Measurements from ENCODE around the gene ANKRD11.

The ANKRD11 gene

GRCh38 chr16:89490439-89491237 is at the start of gene ANKRD11:
Gene ANKRD11 (minus strand): TSS chr16:89490561. CDS start chr16:89317019, 173,542 bp downstream.
- DNase-seq (ENCODE audit: low read depth), result peak; percentile 96

GRCh38 chr16:89538286-89538685 is 47.9 kb upstream of the ANKRD11 start:
- DNase-seq (ENCODE audit: low read depth), result no peak

- no peak for DNase-seq (ENCODE audit: low read depth)
Measured at GRCh38 chr16:89537549-89537925, 47.2 kb upstream of the ANKRD11 start.

GRCh38 chr16:89536886-89537548 is 46.7 kb upstream of the ANKRD11 start:
- DNase-seq (ENCODE audit: low read depth), result no peak

GRCh38 chr16:89536371-89536770 is 46.0 kb upstream of the ANKRD11 start:
- DNase-seq (ENCODE audit: low read depth), result no peak

GRCh38 chr16:89534252-89534756 is 43.9 kb upstream of the ANKRD11 start:
- peak; percentile 8 for DNase-seq (ENCODE audit: low read depth)

- DNase-seq (ENCODE audit: low read depth), result no peak
Measured at GRCh38 chr16:89531821-89532526, 41.6 kb upstream of the ANKRD11 start.

GRCh38 chr16:89530401-89531381 is 40.3 kb upstream of the ANKRD11 start:
- no peak for DNase-seq (ENCODE audit: low read depth)

- DNase-seq (ENCODE audit: low read depth), result no peak
Measured at GRCh38 chr16:89529097-89529496, 38.7 kb upstream of the ANKRD11 start.

GRCh38 chr16:89525146-89525913 is 35.0 kb upstream of the ANKRD11 start:
- no peak for DNase-seq (ENCODE audit: low read depth)

GRCh38 chr16:89523680-89524344 is 33.5 kb upstream of the ANKRD11 start:
- no peak for DNase-seq (ENCODE audit: low read depth)

GRCh38 chr16:89522287-89522686 is 31.9 kb upstream of the ANKRD11 start:
- no peak for DNase-seq (ENCODE audit: low read depth)

- DNase-seq (ENCODE audit: low read depth), result no peak
Measured at GRCh38 chr16:89519881-89520280, 29.5 kb upstream of the ANKRD11 start.

- no peak for DNase-seq (ENCODE audit: low read depth)
Measured at GRCh38 chr16:89517128-89517527, 26.8 kb upstream of the ANKRD11 start.

- no peak for DNase-seq (ENCODE audit: low read depth)
Measured at GRCh38 chr16:89512453-89512852, 22.1 kb upstream of the ANKRD11 start.

GRCh38 chr16:89511374-89511773 is 21.0 kb upstream of the ANKRD11 start:
- no peak for DNase-seq (ENCODE audit: low read depth)

GRCh38 chr16:89510526-89510925 is 20.2 kb upstream of the ANKRD11 start:
- DNase-seq (ENCODE audit: low read depth), result no peak

GRCh38 chr16:89507834-89508590 is 17.7 kb upstream of the ANKRD11 start, which contains the start of gene SPG7:
Gene SPG7 (plus strand): TSS chr16:89508403. CDS start chr16:89508418, 15 bp downstream.
- peak; percentile 76 for DNase-seq (ENCODE audit: low read depth)

GRCh38 chr16:89507214-89507833 is 17.0 kb upstream of the ANKRD11 start:
- no peak for DNase-seq (ENCODE audit: low read depth)

All from stimulated activated CD8-positive, alpha-beta memory T cell treated with anti-CD3 and anti-CD28 coated beads, Interleukin-12 subunit alpha, Interleukin-12 subunit beta, amount 100 ng/mL, for 1 hour (primary cell).